Mucosa of rectum (tissue), 2 donors: ENCODE results near the gene GLI2.

Source experiments
- H3K27ac ChIP-seq, 2 donors: one replicate each; pipeline ENCODE4 v1.7.0; 2013; ENCODE audit warnings: inconsistent platforms in 2 of 2, low read depth in 2 of 2, low read length in 2 of 2
- H3K27me3 ChIP-seq, 2 donors: one replicate each; pipeline ENCODE4 v1.7.0; 2013; ENCODE audit warnings: low read length in 2 of 2; ENCODE audit not compliant: control insufficient read depth in 2 of 2, insufficient read depth in 2 of 2
- H3K36me3 ChIP-seq, 2 donors: one replicate each; pipeline ENCODE4 v1.7.0; 2013; ENCODE audit warnings: low read length in 2 of 2; ENCODE audit not compliant: control insufficient read depth in 2 of 2, insufficient read depth in 2 of 2
- H3K4me1 ChIP-seq, 2 donors: one replicate each; pipeline ENCODE4 v1.7.0; 2013; ENCODE audit warnings: low read length in 2 of 2, mild to moderate bottlenecking in 1 of 2; ENCODE audit not compliant: control insufficient read depth in 2 of 2, insufficient read depth in 2 of 2
- H3K4me3 ChIP-seq, 2 donors: one replicate each; pipeline ENCODE4 v1.7.0; 2013; ENCODE audit warnings: low read length in 2 of 2
- H3K9ac ChIP-seq, 2 donors: one replicate each; pipeline ENCODE4 v1.7.0; 2013; ENCODE audit warnings: low read length in 2 of 2, low read depth in 1 of 2, mild to moderate bottlenecking in 1 of 2
- H3K9me3 ChIP-seq, 2 donors: one replicate each; pipeline ENCODE4 v1.7.0; 2013; ENCODE audit warnings: low read length in 2 of 2; ENCODE audit not compliant: control insufficient read depth in 2 of 2
- donor health status: healthy.
- donor health status: Normal muscosa, but diverticular disease.

Gene GLI2

GRCh38 chr2:120736624-120737339, 1.1 kb downstream of the GLI2 start:
- H3K4me1 ChIP-seq, result peaks cover 7 to 38% of the 10 kb centered on the region in 2 donors
- H3K9me3 ChIP-seq, result no peaks in the 10 kb centered on the region
- H3K27me3 ChIP-seq, result peaks cover 19 to 23% of the 10 kb centered on the region in 2 donors
- H3K4me3 ChIP-seq, result peak overlapping the region; percentile 56 to 58
- peak overlapping the region; percentile 54 to 56 for H3K27ac ChIP-seq
- no peaks in the 10 kb centered on the region for H3K36me3 ChIP-seq
- H3K9ac ChIP-seq, result peak overlapping the region in 1 of 2 donors; percentile 38

GRCh38 chr2:120737340-120738101, 1.9 kb downstream of the GLI2 start:
- Histone ChIP-seq H3K36me3 (no peaks in the 10 kb centered on the region), H3K4me3 (peak overlapping the region; percentile 56 to 58), H3K27ac (peak overlapping the region; percentile 31 to 56), H3K27me3 (peaks cover 16 to 31% of the 10 kb centered on the region in 2 donors), H3K9ac (peak overlapping the region in 1 of 2 donors; percentile 37), H3K9me3 (no peaks in the 10 kb centered on the region), H3K4me1 (peaks cover 7 to 38% of the 10 kb centered on the region in 2 donors)

GRCh38 chr2:120738117-120738516, 2.4 kb downstream of the GLI2 start:
- no peaks in the 10 kb centered on the region for H3K9me3 ChIP-seq

GRCh38 chr2:120738786-120739437, 3.2 kb downstream of the GLI2 start:
- Histone ChIP-seq H3K4me1 (peaks cover 7 to 38% of the 10 kb centered on the region in 2 donors), H3K27me3 (peaks cover 20 to 25% of the 10 kb centered on the region in 2 donors), H3K27ac (no peak overlapping the region), H3K9ac (peak overlapping the region in 1 of 2 donors; percentile 37), H3K9me3 (no peaks in the 10 kb centered on the region), H3K4me3 (no peak overlapping the region), H3K36me3 (no peaks in the 10 kb centered on the region)

More at GRCh38 chr2:120738117-120738516, 2.4 kb downstream of the GLI2 start:
- Histone ChIP-seq H3K9ac (peak overlapping the region in 1 of 2 donors; percentile 37), H3K36me3 (no peaks in the 10 kb centered on the region), H3K4me3 (no peak overlapping the region), H3K27me3 (peaks cover 15 to 30% of the 10 kb centered on the region in 2 donors), H3K4me1 (peaks cover 7 to 38% of the 10 kb centered on the region in 2 donors), H3K27ac (peak overlapping the region; percentile 31 to 48)

- Histone ChIP-seq H3K4me3 (no peak overlapping the region), H3K9ac (no peak overlapping the region), H3K27ac (peak overlapping the region in 1 of 2 donors; percentile 25), H3K36me3 (no peaks in the 10 kb centered on the region), H3K27me3 (peaks cover 25% of the 10 kb centered on the region in 2 donors), H3K4me1 (peaks cover 7 to 38% of the 10 kb centered on the region in 2 donors), H3K9me3 (no peaks in the 10 kb centered on the region)
Observed at GRCh38 chr2:120739438-120740090, 3.9 kb downstream of the GLI2 start.

GRCh38 chr2:120740375-120740764, 4.7 kb downstream of the GLI2 start:
- Histone ChIP-seq H3K36me3 (no peaks in the 10 kb centered on the region), H3K27me3 (peaks cover 20 to 21% of the 10 kb centered on the region in 2 donors), H3K4me3 (no peak overlapping the region), H3K4me1 (peaks cover 7 to 38% of the 10 kb centered on the region in 2 donors), H3K9me3 (no peaks in the 10 kb centered on the region), H3K9ac (no peak overlapping the region), H3K27ac (no peak overlapping the region)

GRCh38 chr2:120740765-120741524, 5.3 kb downstream of the GLI2 start:
- peaks cover 20 to 21% of the 10 kb centered on the region in 2 donors for H3K27me3 ChIP-seq
- H3K9me3 ChIP-seq, result no peaks in the 10 kb centered on the region
- peak overlapping the region in 1 of 2 donors; percentile 34 for H3K9ac ChIP-seq
- H3K4me1 ChIP-seq, result peaks cover 7 to 38% of the 10 kb centered on the region in 2 donors
- H3K36me3 ChIP-seq, result no peaks in the 10 kb centered on the region
- H3K4me3 ChIP-seq, result no peak overlapping the region
- no peak overlapping the region for H3K27ac ChIP-seq

- H3K4me3 ChIP-seq, result peak overlapping the region in 1 of 2 donors; percentile 10
- H3K27me3 ChIP-seq, result peaks cover 20% of the 10 kb centered on the region in 2 donors
- H3K9me3 ChIP-seq, result no peaks in the 10 kb centered on the region
- H3K36me3 ChIP-seq, result no peaks in the 10 kb centered on the region
- H3K4me1 ChIP-seq, result peaks cover 7 to 32% of the 10 kb centered on the region in 2 donors
- H3K9ac ChIP-seq, result peak overlapping the region in 1 of 2 donors; percentile 41
- H3K27ac ChIP-seq, result no peak overlapping the region
Observed at GRCh38 chr2:120741571-120742561, 6.2 kb downstream of the GLI2 start.
